Measurements from ENCODE around the gene CSNK2B. TPM values are rescaled to one million over a fixed set of nuclear protein-coding genes. Genes with fewer than 3 reads are reported as not detected.

CSNK2B gene
- total and polyA plus RNA-seq, 9 of the 15 experiments (the other 6 are each of a cell fraction or from before 2014, with no cell fraction given), result 120 to 1,126 (median 529) TPM

DNA sequence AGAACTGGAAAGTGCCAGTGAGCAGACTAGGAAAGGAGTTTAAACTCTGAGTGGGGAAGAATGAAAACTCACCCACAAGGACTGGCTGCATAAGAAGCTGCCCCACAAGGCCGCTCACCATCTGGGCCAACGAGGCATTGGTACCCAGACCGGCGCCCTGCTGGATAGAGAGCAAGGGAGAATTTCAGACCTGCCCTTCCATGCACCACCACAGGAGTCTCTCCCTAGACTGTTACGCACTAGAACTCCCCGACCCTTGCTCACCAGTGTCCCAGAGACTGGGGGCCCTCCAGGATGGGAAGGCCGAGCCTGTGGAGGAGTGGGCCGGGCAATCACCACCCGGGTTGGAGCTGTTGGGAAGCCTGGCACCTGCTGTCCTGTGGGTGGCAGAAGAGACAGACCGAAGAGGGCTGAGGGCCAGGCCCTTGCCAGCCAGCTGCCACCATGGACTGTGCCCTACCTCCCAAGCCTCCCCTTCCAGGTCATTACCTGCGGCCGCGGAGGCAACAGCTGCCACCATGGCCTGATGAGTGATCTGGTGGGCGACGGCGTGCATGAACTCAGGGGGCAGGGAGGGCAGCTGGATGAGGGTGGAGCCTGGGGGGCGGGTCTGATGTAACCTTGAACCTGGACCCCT is 21.9 kb upstream of the CSNK2B start:
- FAIRE-seq (no peak), DNase-seq (ENCODE audit: extremely low read depth in 1 of 4, low spot score in 3 of 4) (no peak), ATAC-seq (no peak)
- BruUV-seq (replicated peaks), result no TSS peak
- ChIA-PET POLR2A (interaction anchor here (0.6 to 11.9 kb wide), 6 partner anchors 8 to 105 kb away, joined by 3 to 190 read pairs (median 3); partner anchors contain the start of genes APOM and BAG6), CTCF (ENCODE audit: low intra/inter-chr PET ratio) (no interaction called here)
- no peaks in the 10 kb centered on the region for H4K20me1 ChIP-seq (replicated peaks; ENCODE audit: control insufficient read depth, insufficient read depth, low read length)
- 92% methylated on average over 13 of the region's 17 CpGs for WGBS (ENCODE audit: insufficient coverage, low coverage, missing lambda C conversion rate)
- H3K79me2 ChIP-seq (ENCODE audit: control insufficient read depth, insufficient read depth, low read length), result peaks cover 6% of the 10 kb centered on the region; the same call in 1 of the 3 replicates
- peaks cover 95% of the 10 kb centered on the region for H3K36me3 ChIP-seq (ENCODE audit: control insufficient read depth, insufficient read depth, low read length)
- H3K4me3 ChIP-seq, result no peak overlapping the region
- H3K27ac ChIP-seq (ENCODE audit: extremely low read depth, low read depth, low read length), result no peak overlapping the region
- peak overlapping the region in 1 of 2 experiments; percentile 6; a peak in 1 of 4 replicates for H3K9ac ChIP-seq (ENCODE audit: insufficient read depth in 1 of 2, low read depth in 2 of 2, low read length in 2 of 2)
- H3K4me2 ChIP-seq (ENCODE audit: insufficient read depth, low read length), result no peak overlapping the region
- no peaks in the 10 kb centered on the region for H3K27me3 ChIP-seq (ENCODE audit: control insufficient read depth in 2 of 2, insufficient read depth in 2 of 2, low read length in 2 of 2)
- H3K9me3 ChIP-seq (replicated peaks; ENCODE audit: control insufficient read depth, insufficient read depth, low read depth, low read length), result no peaks in the 10 kb centered on the region
- intact Hi-C loops (cut with micrococcal nuclease), result no loop called here
- peaks cover 0 to 5% of the 10 kb centered on the region in 2 experiments; a peak in 1 of 5 replicates for H3K4me1 ChIP-seq (replicated peaks in 1 of 2; ENCODE audit: control insufficient read depth in 2 of 2, insufficient read depth in 2 of 2, low read length in 2 of 2)
- peak; percentile 60 for TF ChIP-seq POLR2G (IDR thresholded peaks at IDR 0.05; ENCODE audit: low read depth, low read length)
- TF ChIP-seq RBFOX2 (IDR thresholded peaks at IDR 0.05; ENCODE audit: low read depth, low read length), result peak; percentile 66
- TF ChIP-seq ZNF75A (CRISPR knock-in tag; IDR thresholded peaks at IDR 0.05), result no peak
- TF ChIP-seq, protein P1, sequence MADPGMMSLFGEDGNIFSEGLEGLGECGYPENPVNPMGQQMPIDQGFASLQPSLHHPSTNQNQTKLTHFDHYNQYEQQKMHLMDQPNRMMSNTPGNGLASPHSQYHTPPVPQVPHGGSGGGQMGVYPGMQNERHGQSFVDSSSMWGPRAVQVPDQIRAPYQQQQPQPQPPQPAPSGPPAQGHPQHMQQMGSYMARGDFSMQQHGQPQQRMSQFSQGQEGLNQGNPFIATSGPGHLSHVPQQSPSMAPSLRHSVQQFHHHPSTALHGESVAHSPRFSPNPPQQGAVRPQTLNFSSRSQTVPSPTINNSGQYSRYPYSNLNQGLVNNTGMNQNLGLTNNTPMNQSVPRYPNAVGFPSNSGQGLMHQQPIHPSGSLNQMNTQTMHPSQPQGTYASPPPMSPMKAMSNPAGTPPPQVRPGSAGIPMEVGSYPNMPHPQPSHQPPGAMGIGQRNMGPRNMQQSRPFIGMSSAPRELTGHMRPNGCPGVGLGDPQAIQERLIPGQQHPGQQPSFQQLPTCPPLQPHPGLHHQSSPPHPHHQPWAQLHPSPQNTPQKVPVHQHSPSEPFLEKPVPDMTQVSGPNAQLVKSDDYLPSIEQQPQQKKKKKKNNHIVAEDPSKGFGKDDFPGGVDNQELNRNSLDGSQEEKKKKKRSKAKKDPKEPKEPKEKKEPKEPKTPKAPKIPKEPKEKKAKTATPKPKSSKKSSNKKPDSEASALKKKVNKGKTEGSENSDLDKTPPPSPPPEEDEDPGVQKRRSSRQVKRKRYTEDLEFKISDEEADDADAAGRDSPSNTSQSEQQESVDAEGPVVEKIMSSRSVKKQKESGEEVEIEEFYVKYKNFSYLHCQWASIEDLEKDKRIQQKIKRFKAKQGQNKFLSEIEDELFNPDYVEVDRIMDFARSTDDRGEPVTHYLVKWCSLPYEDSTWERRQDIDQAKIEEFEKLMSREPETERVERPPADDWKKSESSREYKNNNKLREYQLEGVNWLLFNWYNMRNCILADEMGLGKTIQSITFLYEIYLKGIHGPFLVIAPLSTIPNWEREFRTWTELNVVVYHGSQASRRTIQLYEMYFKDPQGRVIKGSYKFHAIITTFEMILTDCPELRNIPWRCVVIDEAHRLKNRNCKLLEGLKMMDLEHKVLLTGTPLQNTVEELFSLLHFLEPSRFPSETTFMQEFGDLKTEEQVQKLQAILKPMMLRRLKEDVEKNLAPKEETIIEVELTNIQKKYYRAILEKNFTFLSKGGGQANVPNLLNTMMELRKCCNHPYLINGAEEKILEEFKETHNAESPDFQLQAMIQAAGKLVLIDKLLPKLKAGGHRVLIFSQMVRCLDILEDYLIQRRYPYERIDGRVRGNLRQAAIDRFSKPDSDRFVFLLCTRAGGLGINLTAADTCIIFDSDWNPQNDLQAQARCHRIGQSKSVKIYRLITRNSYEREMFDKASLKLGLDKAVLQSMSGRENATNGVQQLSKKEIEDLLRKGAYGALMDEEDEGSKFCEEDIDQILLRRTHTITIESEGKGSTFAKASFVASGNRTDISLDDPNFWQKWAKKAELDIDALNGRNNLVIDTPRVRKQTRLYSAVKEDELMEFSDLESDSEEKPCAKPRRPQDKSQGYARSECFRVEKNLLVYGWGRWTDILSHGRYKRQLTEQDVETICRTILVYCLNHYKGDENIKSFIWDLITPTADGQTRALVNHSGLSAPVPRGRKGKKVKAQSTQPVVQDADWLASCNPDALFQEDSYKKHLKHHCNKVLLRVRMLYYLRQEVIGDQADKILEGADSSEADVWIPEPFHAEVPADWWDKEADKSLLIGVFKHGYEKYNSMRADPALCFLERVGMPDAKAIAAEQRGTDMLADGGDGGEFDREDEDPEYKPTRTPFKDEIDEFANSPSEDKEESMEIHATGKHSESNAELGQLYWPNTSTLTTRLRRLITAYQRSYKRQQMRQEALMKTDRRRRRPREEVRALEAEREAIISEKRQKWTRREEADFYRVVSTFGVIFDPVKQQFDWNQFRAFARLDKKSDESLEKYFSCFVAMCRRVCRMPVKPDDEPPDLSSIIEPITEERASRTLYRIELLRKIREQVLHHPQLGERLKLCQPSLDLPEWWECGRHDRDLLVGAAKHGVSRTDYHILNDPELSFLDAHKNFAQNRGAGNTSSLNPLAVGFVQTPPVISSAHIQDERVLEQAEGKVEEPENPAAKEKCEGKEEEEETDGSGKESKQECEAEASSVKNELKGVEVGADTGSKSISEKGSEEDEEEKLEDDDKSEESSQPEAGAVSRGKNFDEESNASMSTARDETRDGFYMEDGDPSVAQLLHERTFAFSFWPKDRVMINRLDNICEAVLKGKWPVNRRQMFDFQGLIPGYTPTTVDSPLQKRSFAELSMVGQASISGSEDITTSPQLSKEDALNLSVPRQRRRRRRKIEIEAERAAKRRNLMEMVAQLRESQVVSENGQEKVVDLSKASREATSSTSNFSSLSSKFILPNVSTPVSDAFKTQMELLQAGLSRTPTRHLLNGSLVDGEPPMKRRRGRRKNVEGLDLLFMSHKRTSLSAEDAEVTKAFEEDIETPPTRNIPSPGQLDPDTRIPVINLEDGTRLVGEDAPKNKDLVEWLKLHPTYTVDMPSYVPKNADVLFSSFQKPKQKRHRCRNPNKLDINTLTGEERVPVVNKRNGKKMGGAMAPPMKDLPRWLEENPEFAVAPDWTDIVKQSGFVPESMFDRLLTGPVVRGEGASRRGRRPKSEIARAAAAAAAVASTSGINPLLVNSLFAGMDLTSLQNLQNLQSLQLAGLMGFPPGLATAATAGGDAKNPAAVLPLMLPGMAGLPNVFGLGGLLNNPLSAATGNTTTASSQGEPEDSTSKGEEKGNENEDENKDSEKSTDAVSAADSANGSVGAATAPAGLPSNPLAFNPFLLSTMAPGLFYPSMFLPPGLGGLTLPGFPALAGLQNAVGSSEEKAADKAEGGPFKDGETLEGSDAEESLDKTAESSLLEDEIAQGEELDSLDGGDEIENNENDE (IDR thresholded peaks at IDR 0.05; ENCODE audit: low read depth, low read length), result no peak
- no peak for TF ChIP-seq HIVEP1 (CRISPR knock-in tag; IDR thresholded peaks at IDR 0.05)
- TF ChIP-seq RBM22 (IDR thresholded peaks at IDR 0.05; ENCODE audit: low read depth, low read length, poor library complexity, severe bottlenecking), result peak; percentile 73
- H3K9me1 ChIP-seq (ENCODE audit: control insufficient read depth, insufficient read depth, low read length), result no peaks in the 10 kb centered on the region
- in situ Hi-C loops (cut with MboI), result no loop called here
- H2AFZ ChIP-seq (ENCODE audit: low read depth, low read length), result no peak overlapping the region
